Left ventricle myocardium inferior (tissue), 1 donor: ENCODE results near the gene INPP5J. TPM values are rescaled to one million over a fixed set of nuclear protein-coding genes. Genes with fewer than 3 reads are reported as not detected.
A peak's percentile ranks its signal among the peaks of the same experiment; 100 is the strongest.
"Not testable (repeated sequence)": the region's sequence is repeated elsewhere in the genome, so short reads cannot be mapped to it uniquely, and the experiment has no call there.

Source experiments
- DNase-seq: peaks from one replicate; pipeline ENCODE4 v3.0.0-alpha.2; 2020
- H3K27ac ChIP-seq: fragments of 200-600 bp; replicated peaks from 2 replicates; pipeline ENCODE4 v1.8.0; 2021
- H3K27me3 ChIP-seq: fragments of 200-600 bp; 2 replicates; pipeline ENCODE4 v1.8.0; 2021; ENCODE audit warnings: low read depth
- H3K36me3 ChIP-seq: fragments of 200-600 bp; 2 replicates; pipeline ENCODE4 v1.8.0; 2021
- H3K4me1 ChIP-seq: fragments of 200-600 bp; 2 replicates; pipeline ENCODE4 v1.8.0; 2021
- H3K4me3 ChIP-seq: fragments of 200-600 bp; 2 replicates; pipeline ENCODE4 v1.8.0; 2021; ENCODE audit warnings: mild to moderate bottlenecking, moderate library complexity
- H3K9me3 ChIP-seq: fragments of 200-600 bp; replicated peaks from 2 replicates; pipeline ENCODE4 v1.8.0; 2021
- intact Hi-C: fragments of 100-400 bp; cut with micrococcal nuclease; formaldehyde crosslinking; loops from one replicate; pipeline ENCODE4 v1.11.0; 2022
- total RNA-seq: library from RNA; stranded (reverse); fragmentation: NEBNext Ultra II Directional; extraction: Animal tissue kit (Norgen Biotek cat#: 25700); gene quantifications from one replicate; pipeline ENCODE4 v1.2.1, GENCODE V29; 2021
- TF ChIP-seq, protein P1 (sequence below): fragments of 200-600 bp; IDR thresholded peaks from 2 replicates; pipeline ENCODE4 v1.8.0; 2021; ENCODE audit warnings: antibody characterized with exemption, mild to moderate bottlenecking, borderline replicate concordance
- donor health status: DM: no; HTN: yes; CAD: no; lungs with severe emphysema.

INPP5J gene
- total RNA-seq, 1 donor from 2014 or later = 20.7 TPM

GRCh38 chr22:31094741-31095140 lies 28.0 kb upstream of the INPP5J start:
- H3K4me1 ChIP-seq = peaks cover 85% of the 10 kb centered on the region
- no peaks in the 10 kb centered on the region for H3K9me3 ChIP-seq
- no peaks in the 10 kb centered on the region for H3K27me3 ChIP-seq
- TF ChIP-seq, protein P1, sequence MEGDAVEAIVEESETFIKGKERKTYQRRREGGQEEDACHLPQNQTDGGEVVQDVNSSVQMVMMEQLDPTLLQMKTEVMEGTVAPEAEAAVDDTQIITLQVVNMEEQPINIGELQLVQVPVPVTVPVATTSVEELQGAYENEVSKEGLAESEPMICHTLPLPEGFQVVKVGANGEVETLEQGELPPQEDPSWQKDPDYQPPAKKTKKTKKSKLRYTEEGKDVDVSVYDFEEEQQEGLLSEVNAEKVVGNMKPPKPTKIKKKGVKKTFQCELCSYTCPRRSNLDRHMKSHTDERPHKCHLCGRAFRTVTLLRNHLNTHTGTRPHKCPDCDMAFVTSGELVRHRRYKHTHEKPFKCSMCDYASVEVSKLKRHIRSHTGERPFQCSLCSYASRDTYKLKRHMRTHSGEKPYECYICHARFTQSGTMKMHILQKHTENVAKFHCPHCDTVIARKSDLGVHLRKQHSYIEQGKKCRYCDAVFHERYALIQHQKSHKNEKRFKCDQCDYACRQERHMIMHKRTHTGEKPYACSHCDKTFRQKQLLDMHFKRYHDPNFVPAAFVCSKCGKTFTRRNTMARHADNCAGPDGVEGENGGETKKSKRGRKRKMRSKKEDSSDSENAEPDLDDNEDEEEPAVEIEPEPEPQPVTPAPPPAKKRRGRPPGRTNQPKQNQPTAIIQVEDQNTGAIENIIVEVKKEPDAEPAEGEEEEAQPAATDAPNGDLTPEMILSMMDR = no peak
- H3K36me3 ChIP-seq = peaks cover 100% of the 10 kb centered on the region
- intact Hi-C loops = no loop called here
- peak overlapping the region; percentile 69 for H3K4me3 ChIP-seq
- H3K27ac ChIP-seq = peak overlapping the region; percentile 98
- no peak for DNase-seq

DNA sequence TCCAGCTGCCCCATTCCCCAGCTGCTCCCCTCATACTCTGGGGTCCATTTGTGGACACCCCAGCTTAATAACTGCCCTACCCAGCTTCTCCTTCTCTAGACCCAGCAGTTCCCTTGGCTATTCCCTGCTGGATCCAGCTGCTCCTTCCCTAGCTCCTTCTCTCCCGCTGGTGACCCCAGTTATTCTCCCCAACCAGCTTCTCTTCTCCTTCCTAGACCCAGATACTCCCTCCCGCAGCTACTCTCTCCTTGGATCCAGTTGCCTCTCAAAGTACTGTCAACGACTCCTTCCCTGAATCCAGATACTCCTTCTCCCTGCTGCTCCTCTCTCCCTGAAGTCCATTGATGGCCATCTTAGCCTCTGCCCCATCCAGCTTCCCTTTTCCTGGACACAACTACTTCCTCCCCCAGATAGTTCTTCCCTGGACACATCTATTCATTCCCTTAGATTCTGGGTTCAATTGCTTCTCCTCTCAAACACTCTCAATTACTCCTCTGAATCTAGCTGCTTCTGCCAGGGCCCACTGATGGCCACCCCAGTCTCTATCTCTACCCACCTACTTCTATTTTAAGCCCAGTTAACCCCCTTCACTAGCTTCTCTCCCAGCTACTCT lies 27.0 kb upstream of the INPP5J start:
- H3K9me3 ChIP-seq = no peaks in the 10 kb centered on the region
- intact Hi-C loops = no loop called here
- H3K4me1 ChIP-seq = peaks cover 91% of the 10 kb centered on the region
- peak overlapping the region; percentile 11 for H3K27ac ChIP-seq
- TF ChIP-seq, protein P1 = no peak
- no peaks in the 10 kb centered on the region for H3K27me3 ChIP-seq
- no peak for DNase-seq
- H3K36me3 ChIP-seq = peaks cover 100% of the 10 kb centered on the region
- peak overlapping the region; percentile 69 for H3K4me3 ChIP-seq

- TF ChIP-seq, protein P1 = no peak
- DNase-seq = no peak
- Histone ChIP-seq H3K27me3 (no peaks in the 10 kb centered on the region), H3K4me3 (no peak overlapping the region), H3K4me1 (peaks cover 93% of the 10 kb centered on the region), H3K36me3 (peaks cover 100% of the 10 kb centered on the region), H3K27ac (peak overlapping the region; percentile 40), H3K9me3 (no peaks in the 10 kb centered on the region)
- intact Hi-C loops = no loop called here
These were observed 26.0 kb upstream of the INPP5J start for GRCh38 chr22:31096657-31097279.

DNA sequence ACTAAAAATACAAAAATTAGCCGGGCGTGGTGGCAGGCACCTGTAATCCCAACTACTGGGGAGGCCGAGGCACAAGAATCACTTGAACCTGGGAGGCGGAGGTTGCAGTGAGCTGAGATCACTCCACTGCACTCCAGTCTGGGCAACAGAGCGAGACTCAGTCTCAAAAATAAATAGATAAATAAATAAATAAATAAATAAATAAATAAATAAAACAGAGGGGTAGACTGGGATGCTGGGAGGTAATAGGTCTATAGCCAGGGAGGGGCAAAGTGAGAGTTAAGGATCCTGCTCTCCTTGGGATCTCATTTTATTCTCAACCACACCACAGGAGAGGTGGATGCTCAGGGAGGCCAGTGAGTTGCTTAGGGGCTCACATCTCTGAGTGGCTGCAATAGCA lies 25.2 kb upstream of the INPP5J start:
- H3K4me3 ChIP-seq, intact Hi-C loops, H3K27me3 ChIP-seq, H3K9me3 ChIP-seq, DNase-seq: not testable (repeated sequence)
- Histone ChIP-seq H3K36me3 (peaks cover 100% of the 10 kb centered on the region), H3K27ac (peak overlapping the region; percentile 40), H3K4me1 (peaks cover 93% of the 10 kb centered on the region)

- no peak overlapping the region for H3K4me3 ChIP-seq
- peaks cover 93% of the 10 kb centered on the region for H3K4me1 ChIP-seq
- H3K27me3 ChIP-seq = no peaks in the 10 kb centered on the region
- no peaks in the 10 kb centered on the region for H3K9me3 ChIP-seq
- intact Hi-C loops = no loop called here
- H3K27ac ChIP-seq = peak overlapping the region; percentile 51
- no peak for DNase-seq
- TF ChIP-seq, protein P1 = no peak
- H3K36me3 ChIP-seq = peaks cover 100% of the 10 kb centered on the region
These were observed 24.7 kb upstream of the INPP5J start for GRCh38 chr22:31097941-31098631.
